Vagina (tissue), 2 donors: ENCODE results near the gene SZT2. TPM values are rescaled to one million over a fixed set of nuclear protein-coding genes. Genes with fewer than 3 reads are reported as not detected.
A peak's percentile ranks its signal among the peaks of the same experiment; 100 is the strongest.

Experiments used
- DNase-seq, 2 donors: peaks; one replicate each; pipeline ENCODE4 v3.0.0-alpha.2; 2017; ENCODE audit errors: extremely low spot score in 2 of 2
- H3K27ac ChIP-seq: fragments of 200-600 bp; sonication (generic); one replicate; pipeline ENCODE4 v1.5.1; 2019
- H3K27me3 ChIP-seq: fragments of 200-600 bp; sonication (generic); one replicate; pipeline ENCODE4 v1.5.1; 2019
- H3K36me3 ChIP-seq, 2 donors: fragments of 200-600 bp; sonication (generic); one replicate each; pipeline ENCODE4 v1.5.1; 2017 to 2019
- H3K4me1 ChIP-seq: fragments of 200-600 bp; sonication (generic); one replicate; pipeline ENCODE4 v1.5.1; 2019
- H3K4me3 ChIP-seq, 2 donors: fragments of 200-600 bp; sonication (generic); 1 replicate in 1 of 2; 2 replicates in 1 of 2; pipeline ENCODE4 v1.5.1; 2016 to 2019
- H3K9me3 ChIP-seq: fragments of 200-600 bp; sonication (generic); one replicate; pipeline ENCODE4 v1.5.1; 2019
- CTCF ChIP-seq, 3 experiments: fragments of 450-650 bp in 2 of 3; fragments of 200-600 bp in 1 of 3; sonication (generic) in 1 of 3; IDR thresholded peaks; one replicate each; pipeline ENCODE4 v1.5.1; 2017 to 2019; ENCODE audit warnings: antibody characterized with exemption in 3 of 3, mild to moderate bottlenecking in 2 of 3, moderate library complexity in 2 of 3
- POLR2A ChIP-seq, 2 donors: fragments of 450-650 bp; IDR thresholded peaks; one replicate each; pipeline ENCODE4 v1.6.1; 2017; ENCODE audit warnings: antibody characterized with exemption in 2 of 2, mild to moderate bottlenecking in 2 of 2, moderate library complexity in 2 of 2
- POLR2AphosphoS5 ChIP-seq, 2 donors: sonication (generic); formaldehyde crosslinking; IDR thresholded peaks; one replicate each; pipeline ENCODE4 v1.9.0; 2017; ENCODE audit warnings: antibody characterized with exemption in 2 of 2, mild to moderate bottlenecking in 2 of 2, low read depth in 1 of 2; ENCODE audit not compliant: insufficient read depth in 1 of 2
- intact Hi-C: fragments of 100-400 bp; cut with DNase I; formaldehyde crosslinking; loops from one replicate; pipeline ENCODE4 v1.15.1; 2023
- total RNA-seq: library from RNA; depleted of rRNA; stranded (reverse); fragments of >200 nt; gene quantifications from one replicate; pipeline ENCODE4 v1.2.3, GENCODE V29; 2016

SZT2 gene
- total RNA-seq, 1 donor from 2014 or later, result 42.5 TPM

- Histone ChIP-seq H3K27me3 (no peaks in the 10 kb centered on the region), H3K36me3 (peaks cover 0 to 44% of the 10 kb centered on the region in 2 donors), H3K27ac (no peak overlapping the region), H3K4me3 (no peak overlapping the region), H3K4me1 (peaks cover 33% of the 10 kb centered on the region), H3K9me3 (no peaks in the 10 kb centered on the region)
- intact Hi-C loops, result no loop called here
- no peak for DNase-seq
- no peak for TF ChIP-seq CTCF (IDR thresholded peaks at IDR 0.05)
Measured at GRCh38 chr1:43386676-43387075, 3.0 kb upstream of the SZT2 start.

GRCh38 chr1:43387976-43388599 is 1.6 kb upstream of the SZT2 start:
- H3K27ac ChIP-seq, result no peak overlapping the region
- peaks cover 33% of the 10 kb centered on the region for H3K4me1 ChIP-seq
- intact Hi-C loops, result no loop called here
- TF ChIP-seq POLR2AphosphoS5 (IDR thresholded peaks at IDR 0.05; ENCODE audit: insufficient read depth in 1 of 2, low read depth in 1 of 2) (peak in 1 of 2 donors; percentile 13), POLR2A (IDR thresholded peaks at IDR 0.05) (no peak), CTCF (IDR thresholded peaks at IDR 0.05) (no peak)
- H3K4me3 ChIP-seq, result peak overlapping the region; percentile 82 to 89
- H3K36me3 ChIP-seq, result peaks cover 0 to 40% of the 10 kb centered on the region in 2 donors
- H3K9me3 ChIP-seq, result no peaks in the 10 kb centered on the region
- no peak for DNase-seq
- no peaks in the 10 kb centered on the region for H3K27me3 ChIP-seq

- TF ChIP-seq CTCF (IDR thresholded peaks at IDR 0.05) (no peak), POLR2A (IDR thresholded peaks at IDR 0.05) (no peak), POLR2AphosphoS5 (IDR thresholded peaks at IDR 0.05; ENCODE audit: insufficient read depth in 1 of 2, low read depth in 1 of 2) (no peak)
- Histone ChIP-seq H3K4me3 (peak overlapping the region; percentile 82 to 89), H3K9me3 (no peaks in the 10 kb centered on the region), H3K4me1 (peaks cover 33% of the 10 kb centered on the region), H3K27ac (peak overlapping the region; percentile 65), H3K36me3 (peaks cover 0 to 34% of the 10 kb centered on the region in 2 donors), H3K27me3 (no peaks in the 10 kb centered on the region)
- intact Hi-C loops, result no loop called here
- no peak for DNase-seq
Measured at GRCh38 chr1:43388613-43389012, 1.1 kb upstream of the SZT2 start.

GRCh38 chr1:43392702-43393101 is 3.0 kb downstream of the SZT2 start:
- Histone ChIP-seq H3K9me3 (no peaks in the 10 kb centered on the region), H3K36me3 (no peaks in the 10 kb centered on the region), H3K4me3 (no peak overlapping the region), H3K27ac (no peak overlapping the region), H3K27me3 (no peaks in the 10 kb centered on the region), H3K4me1 (peaks cover 29% of the 10 kb centered on the region)
- intact Hi-C loops, result no loop called here
- no peak for DNase-seq
- no peak for TF ChIP-seq POLR2AphosphoS5 (IDR thresholded peaks at IDR 0.05; ENCODE audit: insufficient read depth in 1 of 2, low read depth in 1 of 2)
- no peak for TF ChIP-seq POLR2A (IDR thresholded peaks at IDR 0.05)
- no peak for TF ChIP-seq CTCF (IDR thresholded peaks at IDR 0.05)

GRCh38 chr1:43395523-43395922 is 5.8 kb downstream of the SZT2 start:
- peaks cover 10% of the 10 kb centered on the region for H3K4me1 ChIP-seq
- H3K36me3 ChIP-seq, result no peaks in the 10 kb centered on the region
- TF ChIP-seq CTCF (IDR thresholded peaks at IDR 0.05) (no peak), POLR2AphosphoS5 (IDR thresholded peaks at IDR 0.05; ENCODE audit: insufficient read depth in 1 of 2, low read depth in 1 of 2) (no peak), POLR2A (IDR thresholded peaks at IDR 0.05) (no peak)
- H3K4me3 ChIP-seq, result no peak overlapping the region
- H3K9me3 ChIP-seq, result no peaks in the 10 kb centered on the region
- intact Hi-C loops, result no loop called here
- H3K27me3 ChIP-seq, result no peaks in the 10 kb centered on the region
- no peak overlapping the region for H3K27ac ChIP-seq
- DNase-seq, result no peak
